ENCODE measurements around the gene LRRC42. TPM values are rescaled to one million over a fixed set of nuclear protein-coding genes. Genes with fewer than 3 reads are reported as not detected.
"Not testable (repeated sequence)": the region's sequence is repeated elsewhere in the genome, so short reads cannot be mapped to it uniquely, and the experiment has no call there.

LRRC42 gene
- polyA plus RNA-seq, 3 donors, result 38.2 to 46.2 (median 44.7) TPM

DNA sequence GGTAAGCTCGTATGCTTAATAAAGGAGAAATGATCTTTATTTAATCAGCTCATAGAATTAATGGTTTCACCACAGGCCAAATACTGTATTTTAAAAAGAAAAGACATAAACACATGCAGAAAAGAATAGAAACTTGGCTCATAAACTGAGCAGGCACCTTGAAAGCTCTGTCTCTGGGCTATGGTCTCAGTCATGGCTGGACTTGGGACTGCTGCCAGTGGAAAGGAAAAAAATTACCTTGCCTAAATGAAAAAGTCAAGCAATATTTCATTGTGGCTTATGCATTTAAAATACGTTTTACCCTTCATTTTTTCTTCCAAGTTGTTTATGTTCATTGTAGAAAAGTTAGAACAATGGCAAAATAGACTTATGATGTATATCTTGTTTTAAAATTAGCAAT is 8.0 kb downstream of the LRRC42 start:
- no peak for DNase-seq (ENCODE audit: extremely low read depth in 1 of 11, low read depth in 9 of 11, low spot score in 4 of 11)

DNA sequence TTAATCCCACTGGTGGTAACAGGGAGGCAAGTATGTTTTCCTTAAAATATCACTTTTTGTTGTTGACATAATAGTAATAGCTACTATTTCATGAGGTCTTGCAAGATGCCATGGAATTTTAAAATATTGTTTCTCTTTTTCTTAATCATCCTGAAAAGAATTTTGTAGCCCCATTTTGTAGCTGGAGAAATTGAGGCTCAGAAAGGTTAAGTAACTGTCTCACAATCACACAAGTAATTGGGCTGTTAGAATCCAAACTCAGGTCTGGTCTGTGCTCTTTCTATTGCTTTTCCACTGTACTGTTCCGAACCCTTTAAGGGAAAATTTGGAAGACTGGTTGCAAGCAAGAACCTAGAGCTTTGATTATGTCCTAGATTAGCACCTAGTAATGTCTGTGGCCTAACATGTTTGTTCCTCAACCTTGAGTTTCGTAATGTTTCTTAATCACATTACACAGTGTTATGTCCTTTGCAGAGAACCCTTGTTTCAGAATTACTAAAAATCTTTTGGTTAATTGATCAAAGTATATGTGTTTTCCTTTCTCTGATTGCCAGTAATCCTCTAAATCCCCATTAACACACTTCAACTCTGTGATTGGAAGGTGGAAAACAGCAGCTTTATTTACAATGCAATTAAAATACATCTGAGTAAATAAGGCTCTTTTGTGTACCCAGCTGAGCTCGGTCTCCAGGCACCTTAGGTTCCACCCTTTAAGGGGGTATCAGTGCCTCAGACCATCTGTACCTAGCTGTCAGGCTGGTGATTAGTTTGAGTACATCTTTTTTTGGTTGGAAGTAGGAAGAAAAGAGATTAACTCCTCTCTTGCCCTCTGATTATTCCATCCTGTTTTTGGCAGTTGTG is 10.4 kb downstream of the LRRC42 start:
- no peak for DNase-seq (ENCODE audit: extremely low read depth in 1 of 11, low read depth in 9 of 11, low spot score in 4 of 11)

DNA sequence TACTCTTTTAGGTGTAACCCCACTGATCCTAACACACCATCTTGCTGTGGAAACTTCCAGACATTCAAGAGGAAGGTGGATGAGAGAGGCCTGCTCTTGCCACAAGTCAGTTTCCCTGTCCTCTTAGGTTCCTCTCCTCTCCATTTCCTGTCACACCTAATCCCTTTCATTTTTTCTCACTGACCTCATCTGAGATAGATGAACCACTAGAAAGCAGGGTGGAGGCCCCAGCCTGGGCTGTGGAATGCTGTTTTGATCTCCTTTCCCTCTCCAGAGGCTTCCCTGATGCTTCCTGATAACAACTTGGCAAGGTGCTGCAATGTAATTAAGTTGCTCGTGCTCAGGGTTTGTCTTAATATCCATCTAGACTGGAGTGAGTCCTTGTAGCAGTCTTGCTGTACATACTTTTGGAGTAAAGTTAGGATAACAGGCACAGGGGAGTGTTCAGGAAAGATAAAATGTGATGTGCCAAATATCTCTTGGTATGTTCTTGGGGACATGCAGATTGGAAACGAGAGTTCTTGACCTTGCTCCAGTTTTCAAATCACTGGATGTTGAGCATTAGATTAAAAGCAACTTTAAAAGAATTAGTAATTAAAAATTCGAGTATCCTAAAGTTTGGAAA is 11.2 kb downstream of the LRRC42 start:
- DNase-seq (ENCODE audit: extremely low read depth in 1 of 11, low read depth in 9 of 11, low spot score in 4 of 11), result no peak

DNA sequence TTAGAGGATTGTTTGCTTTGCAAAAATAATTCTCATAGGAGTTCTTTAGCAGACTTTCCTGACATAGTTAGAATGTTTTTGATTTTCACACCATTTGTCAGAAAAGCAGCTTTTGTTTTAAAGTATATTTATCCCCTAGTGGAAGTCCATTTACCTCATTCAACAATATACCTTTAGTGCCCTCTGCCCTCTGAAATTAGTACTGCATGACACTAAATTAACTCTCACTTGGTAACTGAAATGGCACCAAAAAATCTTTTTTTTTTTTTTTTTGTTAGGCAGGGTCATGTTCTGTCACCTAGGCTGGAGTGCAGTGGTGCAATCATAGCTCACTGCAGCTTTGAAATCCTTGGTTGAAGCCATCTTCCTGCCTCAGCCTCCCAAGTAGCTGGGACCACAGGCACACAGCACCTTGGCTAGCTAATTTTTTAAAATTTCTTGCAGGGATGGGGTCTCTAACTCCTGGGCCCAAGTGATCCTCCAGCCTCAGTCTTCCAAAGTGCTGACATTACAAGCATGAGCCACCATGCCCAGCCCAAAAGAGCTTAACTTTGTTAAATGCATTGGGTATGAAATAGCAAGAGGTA is 13.6 kb downstream of the LRRC42 start:
- DNase-seq (ENCODE audit: extremely low read depth in 1 of 11, low read depth in 9 of 11, low spot score in 4 of 11), result no peak

DNA sequence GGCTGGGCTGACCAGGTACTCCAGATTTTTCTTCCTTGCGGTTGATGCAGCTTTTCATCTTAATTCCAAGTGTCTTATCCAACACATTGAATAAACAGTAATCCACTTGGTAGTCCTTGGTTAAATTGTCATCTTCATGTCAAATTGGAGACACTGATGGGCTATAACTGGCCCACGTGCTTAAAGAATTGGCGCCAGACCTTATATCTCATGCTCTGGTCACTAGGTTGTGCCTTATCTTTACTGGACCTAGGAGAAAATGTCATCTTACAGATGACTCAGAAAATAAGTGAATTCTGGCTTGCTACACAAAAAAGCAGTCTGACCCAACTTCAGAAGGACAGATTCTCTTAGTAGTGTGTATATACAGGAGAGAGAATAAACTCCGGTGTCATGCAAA is 16.2 kb downstream of the LRRC42 start:
- no peak for DNase-seq (ENCODE audit: extremely low read depth in 1 of 11, low read depth in 9 of 11, low spot score in 4 of 11)

DNA sequence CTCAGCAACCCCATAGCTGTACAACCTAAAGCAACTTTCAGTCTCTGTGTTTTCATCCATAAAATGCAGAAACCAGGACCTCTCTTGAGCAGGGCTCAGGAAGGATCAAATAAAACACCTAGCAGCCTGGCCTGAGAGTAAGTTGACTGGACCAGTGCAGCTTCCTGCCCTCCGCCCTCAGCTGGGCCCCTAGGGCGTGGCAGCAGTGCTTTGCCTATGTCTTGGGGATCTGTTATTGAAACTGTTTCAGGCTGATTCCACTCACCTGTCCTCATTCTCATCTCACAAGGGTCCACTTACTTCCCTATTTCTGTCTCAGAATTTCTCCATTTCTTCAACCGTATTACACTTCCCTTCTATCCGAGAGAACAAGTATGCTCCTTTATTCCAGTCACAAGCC is 17.3 kb downstream of the LRRC42 start:
- DNase-seq (ENCODE audit: extremely low read depth in 1 of 11, low read depth in 9 of 11, low spot score in 4 of 11), result no peak

DNA sequence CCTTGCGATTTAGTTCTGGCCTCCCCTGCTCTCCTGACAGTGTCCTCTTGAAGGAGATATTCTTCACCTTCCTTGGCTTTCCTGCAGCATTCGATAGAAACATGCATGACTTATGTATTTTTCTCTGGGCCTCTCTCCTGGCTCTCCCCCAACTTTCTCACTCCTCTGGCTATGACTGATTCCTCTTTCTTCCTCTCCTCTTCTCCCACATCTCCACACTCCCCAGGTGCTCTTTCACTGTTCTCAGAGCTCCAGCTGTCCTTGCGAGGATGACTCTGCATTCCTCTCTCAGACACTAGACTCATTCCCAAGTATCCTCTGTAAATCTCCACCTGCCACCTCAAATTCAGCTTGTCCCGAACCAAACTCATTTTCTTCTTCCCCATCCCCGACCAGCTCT is 18.0 kb downstream of the LRRC42 start:
- no peak for DNase-seq (ENCODE audit: extremely low read depth in 1 of 11, low read depth in 9 of 11, low spot score in 4 of 11)

DNA sequence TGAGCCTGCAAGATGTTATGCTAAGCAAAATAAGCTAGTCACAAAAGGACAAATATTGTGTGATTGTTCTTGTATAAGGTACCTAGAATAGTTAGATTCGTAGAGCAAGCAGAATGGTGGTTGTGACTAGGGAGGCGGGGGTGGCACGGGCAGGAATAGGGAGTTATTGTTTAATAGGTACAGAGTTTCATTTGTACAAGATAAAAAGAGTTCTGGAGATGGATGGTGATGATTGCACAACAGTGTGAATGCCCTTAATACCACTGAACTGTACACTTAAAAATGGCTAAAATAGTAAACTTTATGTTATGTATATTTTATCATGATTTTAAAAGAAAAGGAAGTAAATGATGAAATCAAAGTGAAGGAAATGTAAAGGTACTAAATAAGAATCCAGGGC is 20.6 kb downstream of the LRRC42 start:
- no peak for DNase-seq (ENCODE audit: extremely low read depth in 1 of 11, low read depth in 9 of 11, low spot score in 4 of 11)

DNA sequence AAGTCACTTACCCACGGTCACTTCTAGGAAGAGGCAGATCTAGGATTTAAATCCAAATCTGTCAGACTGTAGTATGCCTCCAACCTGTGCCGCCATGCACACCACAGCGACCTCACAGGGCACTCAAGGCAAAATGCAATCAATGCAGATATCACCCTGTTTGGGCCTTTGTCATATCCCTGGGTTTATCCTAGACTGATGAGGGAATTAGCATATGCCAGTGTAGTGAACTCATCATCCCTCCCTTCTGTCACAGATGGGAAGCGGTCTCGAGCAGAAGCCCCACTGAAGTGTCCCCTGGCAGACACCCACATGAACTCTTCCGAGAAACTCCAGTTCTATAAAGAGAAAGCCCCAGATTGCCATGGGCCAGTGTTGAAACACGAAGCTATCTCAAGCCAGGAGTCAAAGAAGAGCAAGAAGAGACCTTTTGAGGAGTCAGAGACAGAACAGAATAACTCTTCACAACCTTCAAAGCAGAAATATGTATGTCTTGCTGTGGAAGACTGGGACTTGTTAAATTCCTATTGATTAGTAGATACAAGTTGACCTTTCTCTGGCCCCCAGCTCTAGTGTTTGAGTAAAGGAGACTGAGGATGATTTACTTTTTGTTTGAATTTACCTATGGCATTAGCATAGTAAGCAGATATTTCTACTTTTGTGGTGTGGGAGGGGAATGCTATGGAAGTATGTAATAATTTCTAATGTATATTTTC is 21.4 kb downstream of the LRRC42 start:
- DNase-seq (ENCODE audit: extremely low read depth in 1 of 11, low read depth in 9 of 11, low spot score in 4 of 11), result no peak

DNA sequence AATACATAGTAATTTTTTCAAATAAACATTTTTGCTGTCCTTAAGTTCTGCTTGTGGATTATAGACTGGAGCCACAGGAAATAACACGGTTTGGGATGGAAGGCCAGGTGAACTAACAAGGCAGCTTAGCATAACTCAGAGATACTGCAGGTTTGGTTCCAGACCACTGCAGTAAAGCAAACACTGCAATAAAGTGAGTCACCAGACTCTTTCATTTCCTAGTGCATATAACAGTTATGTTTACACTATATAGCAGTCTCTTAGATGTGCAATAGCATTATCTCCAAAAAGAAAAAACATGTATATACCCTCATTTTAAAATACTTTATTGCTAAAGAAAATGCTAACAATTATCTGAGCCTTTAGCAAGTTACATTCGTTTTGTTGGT is 22.0 kb downstream of the LRRC42 start:
- DNase-seq (ENCODE audit: extremely low read depth in 1 of 11, low read depth in 9 of 11, low spot score in 4 of 11), result no peak

DNA sequence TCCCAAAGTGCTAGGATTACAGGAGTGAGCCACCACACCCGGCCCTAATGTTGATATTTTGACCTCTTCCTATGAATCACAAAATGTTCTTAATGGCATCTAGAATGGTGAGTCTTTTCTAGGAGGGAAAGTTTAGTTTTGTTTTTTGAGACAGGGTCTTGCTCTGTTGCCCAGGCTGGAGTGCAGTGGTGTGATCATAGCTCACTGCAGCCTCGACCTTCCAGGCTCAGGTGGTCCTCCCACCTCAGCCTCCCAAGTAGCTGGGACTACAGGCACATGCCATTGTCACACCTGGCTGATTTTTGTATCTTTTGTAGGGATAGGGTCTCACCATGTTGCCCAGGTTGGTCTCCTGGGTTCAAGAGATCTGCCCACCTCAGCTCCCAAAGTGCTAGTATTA is 23.2 kb downstream of the LRRC42 start:
- DNase-seq (ENCODE audit: extremely low read depth in 1 of 11, low read depth in 9 of 11, low spot score in 4 of 11), result not testable (repeated sequence)

DNA sequence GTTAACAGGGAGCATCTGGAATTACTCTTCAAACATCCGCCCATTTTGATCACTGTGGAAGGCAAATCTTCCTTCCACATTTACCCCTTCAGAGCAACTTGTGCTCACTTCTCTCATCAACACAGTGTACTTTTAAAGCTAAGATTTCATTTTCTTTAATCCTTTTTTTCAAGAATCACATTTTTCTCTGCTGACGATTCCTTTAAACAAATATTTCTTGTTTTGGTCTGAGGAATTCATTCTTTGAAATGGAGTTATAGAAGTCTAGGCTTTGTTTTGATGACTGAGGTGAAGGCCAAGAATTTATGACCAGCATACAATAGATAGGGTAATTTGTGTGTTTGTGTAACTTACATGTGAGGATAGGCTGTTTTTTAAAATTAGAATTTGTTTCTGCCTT is 25.6 kb downstream of the LRRC42 start:
- no peak for DNase-seq (ENCODE audit: extremely low read depth in 1 of 11, low read depth in 9 of 11, low spot score in 4 of 11)

DNA sequence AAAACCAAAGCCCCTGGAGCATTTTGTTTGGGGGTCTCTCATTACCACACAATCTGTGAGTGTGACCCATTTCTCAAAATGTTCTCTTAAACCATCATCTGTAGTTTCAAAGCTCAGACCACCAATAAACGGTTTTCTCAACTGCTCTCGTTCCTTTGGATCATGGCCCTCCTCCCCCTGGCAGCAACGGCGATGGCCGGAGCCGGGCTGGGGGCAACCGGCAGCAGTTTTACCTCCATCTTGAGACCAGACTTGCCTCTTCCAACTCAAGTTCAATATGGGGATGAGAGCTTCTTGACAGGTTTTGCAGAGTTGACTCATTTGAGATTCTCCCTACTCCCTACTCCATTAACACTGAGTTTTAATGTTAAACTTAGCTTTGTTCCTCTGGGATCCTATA is 29.7 kb downstream of the LRRC42 start:
- no peak for DNase-seq (ENCODE audit: extremely low read depth in 1 of 11, low read depth in 9 of 11, low spot score in 4 of 11)

DNA sequence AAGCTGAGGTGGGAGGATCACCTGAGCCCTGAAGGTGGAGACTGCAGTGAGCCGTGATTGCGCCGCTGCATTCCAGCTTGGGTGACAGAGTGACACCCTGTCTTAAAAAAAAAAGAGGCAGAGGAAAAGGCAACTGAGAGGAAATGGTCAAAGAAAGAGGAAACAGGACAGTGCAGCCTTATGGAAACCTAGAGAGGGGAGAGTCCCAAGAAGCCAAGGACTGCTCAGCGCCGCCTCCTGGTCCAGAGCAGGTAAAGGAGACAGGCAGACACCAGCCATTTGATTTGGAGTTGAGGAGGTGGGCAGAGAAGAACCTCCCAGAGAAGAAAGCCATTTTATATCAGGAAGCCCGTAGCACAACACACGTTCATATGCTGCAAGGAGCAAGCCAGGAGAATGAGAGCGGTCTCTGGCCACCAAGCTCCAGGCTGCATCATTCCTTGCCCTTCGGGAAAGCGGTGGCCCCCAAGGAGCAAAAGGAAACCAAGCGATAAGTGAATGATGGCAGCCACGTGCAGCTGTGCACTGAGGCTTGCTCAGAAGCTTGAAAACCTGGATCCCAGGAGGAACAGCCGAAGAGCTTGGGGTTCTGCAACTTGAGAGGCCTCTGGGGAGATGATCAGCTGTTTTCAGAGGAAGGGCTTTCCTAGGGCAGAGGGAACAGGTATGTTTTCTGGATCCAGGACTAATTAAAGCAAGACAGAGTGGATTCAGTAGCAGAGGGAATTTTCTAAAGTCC is 33.7 kb downstream of the LRRC42 start:
- peak in 1 of 11 donors; percentile 18 for DNase-seq (ENCODE audit: extremely low read depth in 1 of 11, low read depth in 9 of 11, low spot score in 4 of 11)

DNA sequence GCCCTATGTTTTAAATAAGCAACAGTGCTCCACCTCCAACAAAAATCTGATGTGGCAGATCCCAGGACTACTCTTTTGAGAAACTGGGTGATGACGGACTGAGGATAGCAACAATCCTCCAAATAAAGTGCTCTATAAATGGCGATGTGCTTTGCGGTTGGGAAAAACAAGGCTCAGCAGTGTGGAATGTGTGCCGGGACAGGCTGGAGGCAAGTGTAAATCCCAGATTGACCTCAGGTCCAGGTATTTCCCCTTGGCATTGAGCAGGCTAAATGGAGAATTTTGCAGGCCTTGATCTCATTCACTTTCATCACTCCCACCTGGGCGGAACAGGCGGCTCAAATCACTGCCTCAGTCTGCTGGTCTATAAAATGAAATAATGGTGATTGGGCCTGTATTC is 35.1 kb downstream of the LRRC42 start:
- no peak for DNase-seq (ENCODE audit: extremely low read depth in 1 of 11, low read depth in 9 of 11, low spot score in 4 of 11)

DNA sequence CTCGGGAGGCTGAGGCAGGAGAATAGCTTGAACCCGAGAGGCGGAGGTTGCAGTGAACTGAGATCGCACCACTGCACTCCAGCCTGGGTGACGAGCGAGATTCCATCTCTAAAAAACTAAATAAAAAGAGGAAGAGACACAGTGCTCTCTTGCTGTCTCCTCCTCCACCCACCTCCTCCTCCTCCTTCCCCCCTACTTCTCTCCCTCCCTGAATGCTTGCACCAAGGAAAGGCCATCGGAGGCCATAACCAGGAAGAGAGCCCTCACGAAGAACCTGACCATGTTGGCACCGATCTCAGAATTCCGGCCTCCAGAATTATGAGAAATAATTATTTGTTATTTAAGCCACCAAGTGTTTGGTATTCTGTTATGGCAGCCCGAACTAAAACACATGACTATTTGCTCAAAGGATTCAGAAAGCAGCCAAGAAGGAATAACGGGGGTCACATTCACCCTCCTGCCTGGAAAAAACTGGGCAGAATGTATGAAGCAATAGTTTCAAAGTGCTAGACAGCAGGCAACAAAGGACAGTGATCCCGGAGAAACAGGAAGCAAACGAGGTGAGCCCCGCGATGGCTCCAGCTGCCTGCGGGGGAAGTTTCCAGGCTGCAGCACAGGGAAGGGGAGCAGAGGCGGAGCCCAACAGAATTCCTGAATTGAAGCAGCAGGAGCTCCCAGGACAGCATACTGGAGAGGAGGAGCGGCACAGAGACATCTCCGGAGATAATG is 36.0 kb downstream of the LRRC42 start:
- DNase-seq (ENCODE audit: extremely low read depth in 1 of 11, low read depth in 9 of 11, low spot score in 4 of 11), result peak in 9 of 11 donors; percentile 17 to 42 (median 26)

DNA sequence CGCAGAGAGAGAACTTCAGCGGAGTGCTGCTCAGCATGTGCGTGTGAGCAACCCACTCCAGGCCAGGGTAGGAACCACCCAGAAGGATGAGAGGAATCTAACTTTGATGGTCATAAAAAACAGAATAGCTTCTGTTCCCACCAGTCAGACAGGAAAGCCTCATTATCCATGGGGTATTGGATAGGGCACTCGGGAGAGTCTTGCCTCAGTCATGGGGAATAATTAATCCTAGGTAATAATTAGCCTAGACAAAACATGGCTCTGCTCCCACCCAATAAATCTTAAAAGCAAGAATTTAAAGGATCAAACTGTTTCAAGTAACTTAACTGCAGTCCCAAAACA is 36.6 kb downstream of the LRRC42 start:
- DNase-seq (ENCODE audit: extremely low read depth in 1 of 11, low read depth in 9 of 11, low spot score in 4 of 11), result peak in 8 of 11 donors; percentile 16 to 64 (median 34)

DNA sequence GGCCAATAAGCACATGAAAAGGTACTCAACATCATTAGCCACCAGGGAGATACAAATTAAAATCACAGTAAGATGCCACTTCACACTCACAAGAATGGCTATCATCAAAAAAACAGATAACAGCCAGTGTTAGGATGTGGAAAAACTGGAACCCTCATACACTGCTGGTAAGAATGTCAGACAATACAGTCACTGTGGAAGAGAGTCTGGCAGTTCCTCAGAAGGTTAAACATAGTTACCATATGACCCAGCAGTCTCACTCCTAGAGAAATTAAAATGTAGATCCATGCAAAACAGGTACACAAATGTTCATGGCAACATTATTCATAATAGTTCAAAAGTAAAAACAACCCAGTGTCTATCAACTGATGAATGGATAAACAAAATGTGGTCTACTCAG is 38.6 kb downstream of the LRRC42 start:
- no peak for DNase-seq (ENCODE audit: extremely low read depth in 1 of 11, low read depth in 9 of 11, low spot score in 4 of 11)

DNA sequence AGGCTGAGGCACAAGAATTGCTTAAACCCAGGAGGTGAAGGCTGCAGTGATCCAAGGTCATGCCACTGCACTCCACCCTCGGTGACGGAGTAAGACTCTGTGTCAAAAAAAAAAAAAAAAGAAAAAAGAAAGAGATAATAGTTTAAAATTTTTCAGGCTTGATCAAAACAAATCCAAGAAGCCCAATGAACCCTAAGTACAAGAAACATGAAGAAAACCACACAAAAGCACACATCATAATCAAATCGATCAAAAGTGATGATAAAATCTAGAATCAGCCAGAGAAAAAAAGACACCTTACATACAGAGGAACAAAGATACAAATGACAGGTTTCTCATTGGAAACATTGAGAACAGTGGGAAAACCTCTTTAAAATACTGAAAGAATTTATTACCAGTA is 40.3 kb downstream of the LRRC42 start:
- DNase-seq (ENCODE audit: extremely low read depth in 1 of 11, low read depth in 9 of 11, low spot score in 4 of 11), result no peak
